SK-N-SH (cell line): Measurements from ENCODE around the gene CUX1.

ENCODE experiments used
- CTCF ChIP-seq: fragments of 200-600 bp; sonication (generic); IDR thresholded peaks from 2 replicates; pipeline ENCODE4 v1.6.1; 2017; ENCODE audit warnings: antibody characterized with exemption, mild to moderate bottlenecking, moderate library complexity
- GATA2 ChIP-seq: sonication (generic); formaldehyde crosslinking; IDR thresholded peaks from 2 replicates; pipeline ENCODE4 v1.5.0; 2020; ENCODE audit warnings: mild to moderate bottlenecking, missing genetic modification reagents
- JUND ChIP-seq: IDR thresholded peaks from 2 replicates; pipeline ENCODE4 v1.4.0; 2012
- MEF2A ChIP-seq: IDR thresholded peaks from 2 replicates; pipeline ENCODE4 v1.4.0; 2012; ENCODE audit warnings: low read depth, borderline replicate concordance
- MXI1 ChIP-seq: IDR thresholded peaks from 2 replicates; pipeline ENCODE4 v1.6.1; 2012; ENCODE audit warnings: mild to moderate bottlenecking, low read depth, low read length, improper control_type of control experiment
- PBX3 ChIP-seq: IDR thresholded peaks from 2 replicates; pipeline ENCODE4; 2012
- POLR2AphosphoS5 ChIP-seq: IDR thresholded peaks from 2 replicates; pipeline ENCODE4 v1.6.1; 2012; ENCODE audit warnings: low read depth, low read length
- RCOR1 ChIP-seq: fragments of 150-350 bp; IDR thresholded peaks from 2 replicates; pipeline ENCODE4 v1.6.1; 2017; ENCODE audit warnings: antibody characterized with exemption, low read length
- RXRA ChIP-seq: IDR thresholded peaks from 2 replicates; pipeline ENCODE4 v1.4.0; 2012; ENCODE audit warnings: low read depth, mild to moderate bottlenecking, borderline replicate concordance
- SMC3 ChIP-seq: IDR thresholded peaks from 2 replicates; pipeline ENCODE4 v1.6.1; 2012; ENCODE audit warnings: low read depth, low read length, improper control_type of control experiment
- TAF1 ChIP-seq: IDR thresholded peaks from 2 replicates; pipeline ENCODE4 v1.6.1; 2012; ENCODE audit warnings: low read depth, mild to moderate bottlenecking, low read length, moderate library complexity, borderline replicate concordance
- USF2 ChIP-seq: fragments of 150-350 bp; IDR thresholded peaks from 2 replicates; pipeline ENCODE4 v1.6.1; 2017; ENCODE audit warnings: antibody characterized with exemption, low read length, low read depth, borderline replicate concordance

GRCh38 chr7:101874028-101874427 is 56.6 kb downstream of the CUX1 start:
- TF ChIP-seq GATA2 (CRISPR knock-in tag) (no peak), CTCF (no peak), PBX3 (peak; percentile 36; the same call in 1 of the 2 replicates), MEF2A (no peak), POLR2AphosphoS5 (no peak), JUND (no peak), TAF1 (no peak), USF2 (no peak), RXRA (no peak), SMC3 (no peak), RCOR1 (no peak), MXI1 (no peak)
